ENCODE measurements around the gene SDS. TPM values are rescaled to one million over a fixed set of nuclear protein-coding genes. Genes with fewer than 3 reads are reported as not detected.

Gene SDS
- total RNA-seq, 1 experiment from 2014 or later: not detected

- H3K9me3 ChIP-seq (replicated peaks): no peaks in the 10 kb centered on the region
- no peak overlapping the region for H3K4me3 ChIP-seq
- no peak for DNase-seq
- H3K27me3 ChIP-seq: 0 out of 2 replicates have a peak, but pooled peaks cover 4% of the 10 kb centered on the region
- H3K36me3 ChIP-seq: no peaks in the 10 kb centered on the region
- H3K4me1 ChIP-seq: no peaks in the 10 kb centered on the region
- no peak overlapping the region for H3K27ac ChIP-seq
Observed at GRCh38 chr12:113398346-113399290, 5.1 kb downstream of the SDS start.

- Histone ChIP-seq H3K36me3 (no peaks in the 10 kb centered on the region), H3K9me3 (replicated peaks) (no peaks in the 10 kb centered on the region)
Observed at GRCh38 chr12:113397497-113398197, 6.0 kb downstream of the SDS start.

GRCh38 chr12:113396828-113397496 is 6.7 kb downstream of the SDS start:
- no peak overlapping the region for H3K27ac ChIP-seq
- 0 out of 2 replicates have a peak, but pooled peaks cover 4% of the 10 kb centered on the region for H3K27me3 ChIP-seq
- no peaks in the 10 kb centered on the region for H3K9me3 ChIP-seq (replicated peaks)
- no peaks in the 10 kb centered on the region for H3K36me3 ChIP-seq
- DNase-seq: no peak
- no peak overlapping the region for H3K4me3 ChIP-seq
- no peaks in the 10 kb centered on the region for H3K4me1 ChIP-seq

More at GRCh38 chr12:113397497-113398197, 6.0 kb downstream of the SDS start:
- Histone ChIP-seq H3K4me3 (no peak overlapping the region), H3K27ac (no peak overlapping the region), H3K4me1 (no peaks in the 10 kb centered on the region), H3K27me3 (0 out of 2 replicates have a peak, but pooled peaks cover 4% of the 10 kb centered on the region)
- no peak for DNase-seq

- H3K9me3 ChIP-seq (replicated peaks): no peaks in the 10 kb centered on the region
- H3K27me3 ChIP-seq: 0 out of 2 replicates have a peak, but pooled peaks cover 4% of the 10 kb centered on the region
- H3K4me1 ChIP-seq: no peaks in the 10 kb centered on the region
- H3K4me3 ChIP-seq: no peak overlapping the region
- H3K36me3 ChIP-seq: no peaks in the 10 kb centered on the region
- no peak overlapping the region for H3K27ac ChIP-seq
- DNase-seq: no peak
Observed at GRCh38 chr12:113396200-113396599, 7.5 kb downstream of the SDS start.

GRCh38 chr12:113395119-113395518 is 8.6 kb downstream of the SDS start:
- no peak overlapping the region for H3K27ac ChIP-seq
- H3K9me3 ChIP-seq (replicated peaks): no peaks in the 10 kb centered on the region
- no peak for DNase-seq
- 0 out of 2 replicates have a peak, but pooled peaks cover 4% of the 10 kb centered on the region for H3K27me3 ChIP-seq
- H3K4me1 ChIP-seq: no peaks in the 10 kb centered on the region
- no peaks in the 10 kb centered on the region for H3K36me3 ChIP-seq
- H3K4me3 ChIP-seq: no peak overlapping the region

GRCh38 chr12:113393749-113394148 is 9.9 kb downstream of the SDS start:
- no peak for DNase-seq
- no peak overlapping the region for H3K27ac ChIP-seq
- H3K27me3 ChIP-seq: 0 out of 2 replicates have a peak, but pooled peaks cover 4% of the 10 kb centered on the region
- no peaks in the 10 kb centered on the region for H3K9me3 ChIP-seq (replicated peaks)
- H3K36me3 ChIP-seq: no peaks in the 10 kb centered on the region
- no peak overlapping the region for H3K4me3 ChIP-seq
- no peaks in the 10 kb centered on the region for H3K4me1 ChIP-seq

GRCh38 chr12:113392988-113393579 is 10.6 kb downstream of the SDS start:
- peak; percentile 27 to 39 for DNase-seq
- Histone ChIP-seq H3K36me3 (no peaks in the 10 kb centered on the region), H3K4me3 (no peak overlapping the region), H3K9me3 (replicated peaks) (no peaks in the 10 kb centered on the region), H3K27ac (no peak overlapping the region), H3K4me1 (no peaks in the 10 kb centered on the region), H3K27me3 (0 out of 2 replicates have a peak, but pooled peaks cover 4% of the 10 kb centered on the region)

GRCh38 chr12:113392520-113392919 is 11.2 kb downstream of the SDS start:
- Histone ChIP-seq H3K27me3 (0 out of 2 replicates have a peak, but pooled peaks cover 2% of the 10 kb centered on the region), H3K4me3 (no peak overlapping the region), H3K9me3 (replicated peaks) (no peaks in the 10 kb centered on the region), H3K27ac (no peak overlapping the region), H3K4me1 (no peaks in the 10 kb centered on the region), H3K36me3 (no peaks in the 10 kb centered on the region)
- DNase-seq: no peak

- DNase-seq: no peak
- H3K27ac ChIP-seq: no peak overlapping the region
- no peaks in the 10 kb centered on the region for H3K4me1 ChIP-seq
Observed at GRCh38 chr12:113391650-113392337, 11.9 kb downstream of the SDS start.

GRCh38 chr12:113391145-113391544 is 12.5 kb downstream of the SDS start:
- DNase-seq: no peak
- Histone ChIP-seq H3K36me3 (no peaks in the 10 kb centered on the region), H3K9me3 (replicated peaks) (no peaks in the 10 kb centered on the region), H3K27ac (no peak overlapping the region), H3K4me1 (no peaks in the 10 kb centered on the region), H3K4me3 (no peak overlapping the region), H3K27me3 (no peaks in the 10 kb centered on the region)

More at GRCh38 chr12:113391650-113392337, 11.9 kb downstream of the SDS start:
- Histone ChIP-seq H3K27me3 (no peaks in the 10 kb centered on the region), H3K4me3 (no peak overlapping the region), H3K9me3 (replicated peaks) (no peaks in the 10 kb centered on the region), H3K36me3 (no peaks in the 10 kb centered on the region)

- Histone ChIP-seq H3K4me3 (no peak overlapping the region), H3K27me3 (no peaks in the 10 kb centered on the region)
- DNase-seq: no peak
Observed at GRCh38 chr12:113390064-113391043, 13.3 kb downstream of the SDS start.

GRCh38 chr12:113388351-113388750 is 15.3 kb downstream of the SDS start:
- H3K4me3 ChIP-seq: no peak overlapping the region
- H3K36me3 ChIP-seq: no peaks in the 10 kb centered on the region
- H3K27me3 ChIP-seq: no peaks in the 10 kb centered on the region
- H3K9me3 ChIP-seq (replicated peaks): no peaks in the 10 kb centered on the region
- H3K4me1 ChIP-seq: no peaks in the 10 kb centered on the region
- DNase-seq: no peak
- H3K27ac ChIP-seq: no peak overlapping the region

More at GRCh38 chr12:113390064-113391043, 13.3 kb downstream of the SDS start:
- Histone ChIP-seq H3K36me3 (no peaks in the 10 kb centered on the region), H3K4me1 (no peaks in the 10 kb centered on the region), H3K9me3 (replicated peaks) (no peaks in the 10 kb centered on the region), H3K27ac (no peak overlapping the region)

GRCh38 chr12:113387631-113388030 is 16.1 kb downstream of the SDS start:
- no peaks in the 10 kb centered on the region for H3K27me3 ChIP-seq
- H3K4me1 ChIP-seq: no peaks in the 10 kb centered on the region
- no peaks in the 10 kb centered on the region for H3K9me3 ChIP-seq (replicated peaks)
- H3K36me3 ChIP-seq: no peaks in the 10 kb centered on the region
- no peak overlapping the region for H3K27ac ChIP-seq
- DNase-seq: no peak
- H3K4me3 ChIP-seq: no peak overlapping the region

Data from SJCRH30 (cell line).